Heart right ventricle (tissue), 16 donors: ENCODE measurements around the gene SURF2. TPM values are rescaled to one million over a fixed set of nuclear protein-coding genes. Genes with fewer than 3 reads are reported as not detected.

Experiments used
- ATAC-seq, 8 donors: fragments of 200-7000 bp; cut with Tn5 transposase; one replicate each; pipeline ENCODE4 v1.9.1; 2020; ENCODE audit warnings: mild to moderate bottlenecking in 8 of 8, moderate library complexity in 8 of 8, moderate number of reproducible peaks in 1 of 8
- DNase-seq, 2 donors: peaks; one replicate each; pipeline ENCODE4 v3.0.0-alpha.2; 2020
- H3K27ac ChIP-seq, 10 donors: fragments of 200-600 bp; sonication (generic) in 2 of 10; one replicate each; pipeline versions ENCODE4 v1.5.0 to v1.8.0; 2020 to 2022; ENCODE audit warnings: mild to moderate bottlenecking in 3 of 10
- H3K27me3 ChIP-seq, 7 donors: fragments of 200-600 bp; one replicate each; pipeline ENCODE4 v1.8.0; 2021 to 2022; ENCODE audit warnings: mild to moderate bottlenecking in 2 of 7
- H3K36me3 ChIP-seq, 9 donors: fragments of 200-600 bp; sonication (generic) in 1 of 9; one replicate each; pipeline versions ENCODE4 v1.5.0 to v1.8.0; 2020 to 2022; ENCODE audit warnings: mild to moderate bottlenecking in 2 of 9
- H3K4me1 ChIP-seq, 9 donors: fragments of 200-600 bp; sonication (generic) in 1 of 9; one replicate each; pipeline versions ENCODE4 v1.5.0 to v1.8.0; 2020 to 2022; ENCODE audit warnings: mild to moderate bottlenecking in 4 of 9
- H3K4me3 ChIP-seq, 10 donors: fragments of 200-600 bp; sonication (generic) in 2 of 10; one replicate each; pipeline versions ENCODE4 v1.5.0 to v1.8.0; 2020 to 2022; ENCODE audit warnings: mild to moderate bottlenecking in 7 of 10, moderate library complexity in 2 of 10
- H3K9me3 ChIP-seq, 11 donors: fragments of 200-600 bp in 10 of 11; sonication (generic) in 2 of 11; one replicate each; pipeline versions ENCODE4 v1.5.0 to v1.8.0; 2013 to 2022; ENCODE audit warnings: mild to moderate bottlenecking in 2 of 11, control low read depth in 1 of 11, moderate library complexity in 1 of 11
- CTCF ChIP-seq, 9 donors: fragments of 200-600 bp; sonication (generic) in 2 of 9; IDR thresholded peaks; one replicate each; pipeline versions ENCODE4 v1.5.0 to v1.8.0; 2021 to 2022; ENCODE audit warnings: antibody characterized with exemption in 9 of 9, mild to moderate bottlenecking in 5 of 9, moderate library complexity in 1 of 9
- WGBS, 2 donors: extraction: QIAGEN DNeasy Blood & Tissue Kit; methylation state at CpG; one replicate each; pipeline ENCODE4 v1.1.7; 2013; ENCODE audit warnings: inconsistent platforms in 1 of 2; 5-methylcytosine and 5-hydroxymethylcytosine counted together
- intact Hi-C, 10 donors: fragments of 100-400 bp; cut with DNase I; formaldehyde crosslinking; loops; one replicate each; pipeline versions ENCODE4 v1.11.1 to v1.14.2; 2022
- polyA plus RNA-seq, 2 donors: library from polyadenylated mRNA; stranded (reverse); fragments of 200-250 nt; gene quantifications; one replicate each; pipeline ENCODE4 v1.2.3, GENCODE V29; 2013
- total RNA-seq, 10 donors: library from RNA; stranded (reverse); fragmentation: NEBNext Ultra II Directional in 3 of 10; extraction: Animal tissue kit (Norgen Biotek cat#: 25700) in 3 of 10; gene quantifications; one replicate each; pipeline versions ENCODE4 v1.2.1 to v1.2.4, GENCODE V29; 2021 to 2023
- donor health status: Arrhythmogenic right ventricular cardiomyopathy.
- donor health status: ischemic (EF 13 %, LVEDD 7.1; RV severe dilation, severe dysfunction).
- donor health status: healthy with polysubstance abuse.
- donor health status: DM: no; HTN: yes; CAD: no.
- donor health status: DM: no; HTN: no; CAD: no.
- donor health status: ischemic (EF 25% LVEDD 6.9; RV normal size, moderate dysfunction).
- donor health status: ischemic (EF 25% LVEDD 5.7; RV mildly dilated, moderate dysfunction).
- donor health status: healthy.
- donor health status: DM: yes; HTN: yes; CAD: no.
- donor health status: Ischemic cardiomyopathy.
- donor health status: ischemic (EF 35%, LVEDD 5.7; RV mildly dilated, moderate dysfunction).
- donor health status: nonischemic (EF 11% LVEDD 7.7; RV severe dilation, severe dysfunction).
- donor health status: DM: yes; HTN: yes; CAD: no.
- donor health status: PGD.
- donor health status: ischemic (EF 29% LVEDD 5.4; RV normal size, mild dysfunction).
- donor health status: nonischemic (EF 23%, LVEDD 6.1; RV moderate dilation, normal function).

The SURF2 gene
- total and polyA plus RNA-seq, 12 donors: 9.7 to 44.8 (median 14.2) TPM

- H3K4me1 ChIP-seq: no peaks in the 10 kb centered on the region
- intact Hi-C loops: no loop called here
- no peak for DNase-seq
- ATAC-seq: peak in 2 of 8 donors; percentile 22 to 25
- peaks cover 0 to 5% (median 0%) of the 10 kb centered on the region in 9 donors for H3K36me3 ChIP-seq
- no peak overlapping the region for H3K27ac ChIP-seq
- H3K9me3 ChIP-seq: no peaks in the 10 kb centered on the region
- H3K4me3 ChIP-seq: no peak overlapping the region
- H3K27me3 ChIP-seq: peaks cover 0 to 30% (median 5%) of the 10 kb centered on the region in 7 donors
- 22 to 24% methylated on average over 14 of the region's 14 CpGs for WGBS, 2 donors
- peak in 2 of 9 donors; percentile 24 to 39 for TF ChIP-seq CTCF (IDR thresholded peaks at IDR 0.05)
These were observed 40.6 kb downstream of the SURF2 start for GRCh38 chr9:133396952-133397351.

- DNase-seq (no peak), ATAC-seq (no peak)
- TF ChIP-seq CTCF (IDR thresholded peaks at IDR 0.05): no peak
- Histone ChIP-seq H3K36me3 (peaks cover 0 to 5% (median 0%) of the 10 kb centered on the region in 9 donors), H3K4me3 (no peak overlapping the region), H3K27me3 (peaks cover 0 to 27% (median 4%) of the 10 kb centered on the region in 7 donors), H3K4me1 (no peaks in the 10 kb centered on the region), H3K9me3 (no peaks in the 10 kb centered on the region), H3K27ac (no peak overlapping the region)
- intact Hi-C loops: no loop called here
- WGBS, 2 donors: 79 to 81% methylated on average over 6 of the region's 6 CpGs
These were observed 41.0 kb downstream of the SURF2 start for GRCh38 chr9:133397370-133397769.

GRCh38 chr9:133397895-133398294 lies 41.5 kb downstream of the SURF2 start:
- H3K4me1 ChIP-seq: no peaks in the 10 kb centered on the region
- peaks cover 0 to 27% (median 4%) of the 10 kb centered on the region in 7 donors for H3K27me3 ChIP-seq
- H3K36me3 ChIP-seq: peaks cover 0 to 8% (median 0%) of the 10 kb centered on the region in 9 donors
- ATAC-seq (no peak), DNase-seq (no peak)
- no peak overlapping the region for H3K27ac ChIP-seq
- TF ChIP-seq CTCF (IDR thresholded peaks at IDR 0.05): no peak
- H3K4me3 ChIP-seq: no peak overlapping the region
- 60 to 67% methylated on average over 9 of the region's 9 CpGs for WGBS, 2 donors
- H3K9me3 ChIP-seq: no peaks in the 10 kb centered on the region
- intact Hi-C loops: no loop called here

- Histone ChIP-seq H3K36me3 (peaks cover 0 to 26% (median 3%) of the 10 kb centered on the region in 9 donors), H3K4me3 (no peak overlapping the region), H3K4me1 (no peaks in the 10 kb centered on the region), H3K9me3 (no peaks in the 10 kb centered on the region), H3K27ac (no peak overlapping the region), H3K27me3 (peaks cover 0 to 12% (median 0%) of the 10 kb centered on the region in 7 donors)
- no peak for TF ChIP-seq CTCF (IDR thresholded peaks at IDR 0.05)
- WGBS, 2 donors: 89 to 94% methylated on average over 12 of the region's 12 CpGs
- intact Hi-C loops: loop anchor here in 4 of 10 donors (10.0 kb wide), 2 partner anchors 215 to 325 kb away; no protein-coding TSS in a partner anchor
- ATAC-seq: no peak
- DNase-seq: no peak
These were observed 43.9 kb downstream of the SURF2 start for GRCh38 chr9:133400292-133400691.
